Heart right ventricle (tissue), 16 donors: ENCODE measurements around the gene CX3CL1. TPM values are rescaled to one million over a fixed set of nuclear protein-coding genes. Genes with fewer than 3 reads are reported as not detected.

Experiments used
- ATAC-seq, 8 donors: fragments of 200-7000 bp; cut with Tn5 transposase; one replicate each; pipeline ENCODE4 v1.9.1; 2020; ENCODE audit warnings: mild to moderate bottlenecking in 8 of 8, moderate library complexity in 8 of 8, moderate number of reproducible peaks in 1 of 8
- DNase-seq, 2 donors: peaks; one replicate each; pipeline ENCODE4 v3.0.0-alpha.2; 2020
- H3K27ac ChIP-seq, 10 donors: fragments of 200-600 bp; sonication (generic) in 2 of 10; one replicate each; pipeline versions ENCODE4 v1.5.0 to v1.8.0; 2020 to 2022; ENCODE audit warnings: mild to moderate bottlenecking in 3 of 10
- H3K27me3 ChIP-seq, 7 donors: fragments of 200-600 bp; one replicate each; pipeline ENCODE4 v1.8.0; 2021 to 2022; ENCODE audit warnings: mild to moderate bottlenecking in 2 of 7
- H3K36me3 ChIP-seq, 9 donors: fragments of 200-600 bp; sonication (generic) in 1 of 9; one replicate each; pipeline versions ENCODE4 v1.5.0 to v1.8.0; 2020 to 2022; ENCODE audit warnings: mild to moderate bottlenecking in 2 of 9
- H3K4me1 ChIP-seq, 9 donors: fragments of 200-600 bp; sonication (generic) in 1 of 9; one replicate each; pipeline versions ENCODE4 v1.5.0 to v1.8.0; 2020 to 2022; ENCODE audit warnings: mild to moderate bottlenecking in 4 of 9
- H3K4me3 ChIP-seq, 10 donors: fragments of 200-600 bp; sonication (generic) in 2 of 10; one replicate each; pipeline versions ENCODE4 v1.5.0 to v1.8.0; 2020 to 2022; ENCODE audit warnings: mild to moderate bottlenecking in 7 of 10, moderate library complexity in 2 of 10
- H3K9me3 ChIP-seq, 11 donors: fragments of 200-600 bp in 10 of 11; sonication (generic) in 2 of 11; one replicate each; pipeline versions ENCODE4 v1.5.0 to v1.8.0; 2013 to 2022; ENCODE audit warnings: mild to moderate bottlenecking in 2 of 11, control low read depth in 1 of 11, moderate library complexity in 1 of 11
- CTCF ChIP-seq, 9 donors: fragments of 200-600 bp; sonication (generic) in 2 of 9; IDR thresholded peaks; one replicate each; pipeline versions ENCODE4 v1.5.0 to v1.8.0; 2021 to 2022; ENCODE audit warnings: antibody characterized with exemption in 9 of 9, mild to moderate bottlenecking in 5 of 9, moderate library complexity in 1 of 9
- WGBS, 2 donors: extraction: QIAGEN DNeasy Blood & Tissue Kit; methylation state at CpG; one replicate each; pipeline ENCODE4 v1.1.7; 2013; ENCODE audit warnings: inconsistent platforms in 1 of 2; 5-methylcytosine and 5-hydroxymethylcytosine counted together
- intact Hi-C, 10 donors: fragments of 100-400 bp; cut with DNase I; formaldehyde crosslinking; loops; one replicate each; pipeline versions ENCODE4 v1.11.1 to v1.14.2; 2022
- polyA plus RNA-seq, 2 donors: library from polyadenylated mRNA; stranded (reverse); fragments of 200-250 nt; gene quantifications; one replicate each; pipeline ENCODE4 v1.2.3, GENCODE V29; 2013
- total RNA-seq, 10 donors: library from RNA; stranded (reverse); fragmentation: NEBNext Ultra II Directional in 3 of 10; extraction: Animal tissue kit (Norgen Biotek cat#: 25700) in 3 of 10; gene quantifications; one replicate each; pipeline versions ENCODE4 v1.2.1 to v1.2.4, GENCODE V29; 2021 to 2023
- donor health status: Arrhythmogenic right ventricular cardiomyopathy.
- donor health status: ischemic (EF 13 %, LVEDD 7.1; RV severe dilation, severe dysfunction).
- donor health status: healthy with polysubstance abuse.
- donor health status: DM: no; HTN: yes; CAD: no.
- donor health status: DM: no; HTN: no; CAD: no.
- donor health status: ischemic (EF 25% LVEDD 6.9; RV normal size, moderate dysfunction).
- donor health status: ischemic (EF 25% LVEDD 5.7; RV mildly dilated, moderate dysfunction).
- donor health status: healthy.
- donor health status: DM: yes; HTN: yes; CAD: no.
- donor health status: Ischemic cardiomyopathy.
- donor health status: ischemic (EF 35%, LVEDD 5.7; RV mildly dilated, moderate dysfunction).
- donor health status: nonischemic (EF 11% LVEDD 7.7; RV severe dilation, severe dysfunction).
- donor health status: DM: yes; HTN: yes; CAD: no.
- donor health status: PGD.
- donor health status: ischemic (EF 29% LVEDD 5.4; RV normal size, mild dysfunction).
- donor health status: nonischemic (EF 23%, LVEDD 6.1; RV moderate dilation, normal function).

Gene CX3CL1
- total and polyA plus RNA-seq, 12 donors, result 7.8 to 46.3 (median 15.5) TPM

DNA sequence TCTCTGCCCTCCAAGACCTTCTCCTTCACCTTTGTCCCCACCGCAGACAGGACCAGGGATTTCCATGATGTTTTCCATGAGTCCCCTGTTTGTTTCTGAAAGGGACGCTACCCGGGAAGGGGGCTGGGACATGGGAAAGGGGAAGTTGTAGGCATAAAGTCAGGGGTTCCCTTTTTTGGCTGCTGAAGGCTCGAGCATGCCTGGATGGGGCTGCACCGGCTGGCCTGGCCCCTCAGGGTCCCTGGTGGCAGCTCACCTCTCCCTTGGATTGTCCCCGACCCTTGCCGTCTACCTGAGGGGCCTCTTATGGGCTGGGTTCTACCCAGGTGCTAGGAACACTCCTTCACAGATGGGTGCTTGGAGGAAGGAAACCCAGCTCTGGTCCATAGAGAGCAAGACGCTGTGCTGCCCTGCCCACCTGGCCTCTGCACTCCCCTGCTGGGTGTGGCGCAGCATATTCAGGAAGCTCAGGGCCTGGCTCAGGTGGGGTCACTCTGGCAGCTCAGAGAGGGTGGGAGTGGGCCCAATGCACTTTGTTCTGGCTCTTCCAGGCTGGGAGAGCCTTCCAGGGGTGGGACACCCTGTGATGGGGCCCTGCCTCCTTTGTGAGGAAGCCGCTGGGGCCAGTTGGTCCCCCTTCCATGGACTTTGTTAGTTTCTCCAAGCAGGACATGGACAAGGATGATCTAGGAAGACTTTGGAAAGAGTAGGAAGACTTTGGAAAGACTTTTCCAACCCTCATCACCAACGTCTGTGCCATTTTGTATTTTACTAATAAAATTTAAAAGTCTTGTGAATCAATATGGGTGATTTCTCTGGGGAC is 12.2 kb downstream of the CX3CL1 start:
- Histone ChIP-seq H3K4me3 (no peak overlapping the region), H3K36me3 (peaks cover 0 to 37% (median 0%) of the 10 kb centered on the region in 9 donors), H3K4me1 (peaks cover 8 to 80% (median 59%) of the 10 kb centered on the region in 9 donors), H3K27me3 (no peaks in the 10 kb centered on the region), H3K9me3 (no peaks in the 10 kb centered on the region), H3K27ac (peak overlapping the region in 7 of 10 donors; percentile 23 to 65 (median 39))
- intact Hi-C loops, result no loop called here
- peak in 7 of 8 donors; percentile 9 to 51 (median 26) for ATAC-seq
- TF ChIP-seq CTCF (IDR thresholded peaks at IDR 0.05), result no peak
- no peak for DNase-seq
- 64 to 71% methylated on average over 11 of the region's 11 CpGs for WGBS, 2 donors

- peaks cover 0 to 31% (median 0%) of the 10 kb centered on the region in 9 donors for H3K36me3 ChIP-seq
- no peaks in the 10 kb centered on the region for H3K27me3 ChIP-seq
- intact Hi-C loops, result no loop called here
- no peak overlapping the region for H3K4me3 ChIP-seq
- H3K4me1 ChIP-seq, result peaks cover 4 to 75% (median 54%) of the 10 kb centered on the region in 9 donors
- WGBS, 2 donors, result 84 to 85% methylated on average over 5 of the region's 5 CpGs
- ATAC-seq (no peak), DNase-seq (no peak)
- no peak for TF ChIP-seq CTCF (IDR thresholded peaks at IDR 0.05)
- H3K9me3 ChIP-seq, result no peaks in the 10 kb centered on the region
- peak overlapping the region in 5 of 10 donors; percentile 9 to 65 (median 28) for H3K27ac ChIP-seq
Observed at GRCh38 chr16:57385083-57385482, 12.8 kb downstream of the CX3CL1 start.

GRCh38 chr16:57386381-57386951 is 14.2 kb downstream of the CX3CL1 start:
- peak in 1 of 2 donors; percentile 68 for DNase-seq
- ATAC-seq, result peak in 6 of 8 donors; percentile 30 to 66 (median 48)
- Histone ChIP-seq H3K9me3 (peaks cover 0 to 4% (median 0%) of the 10 kb centered on the region in 11 donors), H3K27ac (peak overlapping the region in 3 of 10 donors; percentile 20 to 43 (median 31)), H3K4me1 (peaks cover 4 to 75% (median 53%) of the 10 kb centered on the region in 9 donors), H3K36me3 (peaks cover 0 to 18% (median 0%) of the 10 kb centered on the region in 9 donors), H3K4me3 (no peak overlapping the region), H3K27me3 (no peaks in the 10 kb centered on the region)
- intact Hi-C loops, result no loop called here
- TF ChIP-seq CTCF (IDR thresholded peaks at IDR 0.05), result no peak
- WGBS, 2 donors, result 63 to 75% methylated on average over 5 of the region's 5 CpGs

DNA sequence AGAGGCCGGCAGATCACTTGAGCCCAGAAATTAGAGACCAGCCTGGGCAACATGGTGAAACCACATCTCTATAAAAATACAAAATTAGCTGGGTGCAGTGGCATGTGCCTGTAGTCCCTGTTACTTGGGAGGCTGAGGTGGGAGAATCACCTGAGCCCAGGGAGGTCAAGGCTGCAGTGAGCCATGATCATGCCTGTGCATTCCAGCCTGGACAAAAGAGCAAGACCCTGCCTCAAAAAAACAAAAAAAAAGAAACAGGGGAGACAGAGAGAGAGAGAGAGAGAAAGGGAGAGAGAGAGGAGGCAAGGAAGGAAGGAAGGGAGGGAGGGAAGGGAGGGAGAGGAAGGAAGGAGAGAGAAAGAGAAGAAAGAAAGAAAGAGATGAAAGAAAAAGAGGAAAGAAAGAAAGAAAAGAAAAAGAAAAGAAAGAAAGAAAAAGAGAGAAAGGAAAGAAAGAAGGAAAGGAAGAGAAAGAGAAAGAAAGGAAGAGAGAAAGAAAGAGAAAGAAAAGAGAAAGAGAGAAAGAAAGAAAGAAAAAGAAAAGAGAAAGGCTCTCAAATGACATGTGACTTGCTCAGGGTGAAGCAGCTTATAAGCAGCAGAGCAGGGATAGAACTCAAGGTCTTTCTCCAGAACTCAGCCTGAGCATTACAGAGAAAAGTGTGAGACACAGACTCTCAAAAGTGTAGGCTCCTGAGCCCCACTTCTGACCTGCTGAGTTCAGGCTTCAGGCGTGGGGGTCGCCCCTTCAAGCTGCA is 15.5 kb downstream of the CX3CL1 start:
- intact Hi-C loops, result no loop called here
- no peaks in the 10 kb centered on the region for H3K27me3 ChIP-seq
- 87 to 94% methylated on average over 3 of the region's 3 CpGs for WGBS, 2 donors
- no peak for DNase-seq
- no peak overlapping the region for H3K27ac ChIP-seq
- no peak for TF ChIP-seq CTCF (IDR thresholded peaks at IDR 0.05)
- H3K36me3 ChIP-seq, result peaks cover 0 to 5% (median 0%) of the 10 kb centered on the region in 9 donors
- H3K4me1 ChIP-seq, result peaks cover 4 to 76% (median 53%) of the 10 kb centered on the region in 9 donors
- no peak for ATAC-seq
- no peak overlapping the region for H3K4me3 ChIP-seq
- H3K9me3 ChIP-seq, result peaks cover 0 to 6% (median 0%) of the 10 kb centered on the region in 11 donors
